H1 (cell line): ENCODE measurements around the gene INHBC. TPM values are rescaled to one million over a fixed set of nuclear protein-coding genes. Genes with fewer than 3 reads are reported as not detected.

Source experiments
- BACH1 ChIP-seq: IDR thresholded peaks from 2 replicates; pipeline ENCODE4 v1.6.1; 2012; ENCODE audit warnings: low read length, improper control_type of control experiment
- BCL11A ChIP-seq, 2 experiments: IDR thresholded peaks; one replicate each; pipeline ENCODE4 v1.6.1; 2011; ENCODE audit warnings: low read depth in 2 of 2, low read length in 2 of 2, mild to moderate bottlenecking in 2 of 2
- CBX5 ChIP-seq: fragments of 300-800, 300-1000 bp; sonication (generic); IDR thresholded peaks from 2 replicates; pipeline ENCODE4 v1.7.1; 2016; ENCODE audit warnings: antibody characterized with exemption, low read length, low read depth
- CEBPB ChIP-seq: IDR thresholded peaks from 2 replicates; pipeline ENCODE4 v1.6.1; 2012; ENCODE audit warnings: low read depth, low read length
- CREB1 ChIP-seq: IDR thresholded peaks from 2 replicates; pipeline ENCODE4 v1.6.1; 2012; ENCODE audit warnings: inconsistent platforms
- CTCF ChIP-seq, 3 experiments: IDR thresholded peaks; 1 replicate in 2 of 3; 2 replicates in 1 of 3; pipeline versions ENCODE4 v1.5.1 to v1.6.1; 2011; ENCODE audit warnings: low read length in 3 of 3, mild to moderate bottlenecking in 3 of 3, inconsistent platforms in 2 of 3, low read depth in 1 of 3, moderate library complexity in 1 of 3; ENCODE audit not compliant: insufficient read depth in 1 of 3; ENCODE audit errors: control extremely low read depth in 1 of 3
- E2F6 ChIP-seq: IDR thresholded peaks from 2 replicates; pipeline ENCODE4 v1.6.1; 2012; ENCODE audit warnings: inconsistent platforms
- EP300 ChIP-seq, 2 experiments: IDR thresholded peaks; 1 replicate in 1 of 2; 2 replicates in 1 of 2; pipeline ENCODE4 v1.6.1; 2011 to 2012; ENCODE audit warnings: low read depth in 2 of 2, low read length in 2 of 2, mild to moderate bottlenecking in 2 of 2, borderline replicate concordance in 1 of 2, inconsistent platforms in 1 of 2, moderate library complexity in 1 of 2
- GABPA ChIP-seq: IDR thresholded peaks from 2 replicates; pipeline ENCODE4 v1.6.1; 2011; ENCODE audit warnings: mild to moderate bottlenecking, low read length, moderate library complexity, borderline replicate concordance; ENCODE audit not compliant: insufficient read depth
- GTF2F1 ChIP-seq: IDR thresholded peaks from 2 replicates; pipeline ENCODE4 v1.6.1; 2012; ENCODE audit warnings: low read depth, low read length, improper control_type of control experiment, borderline replicate concordance
- HDAC2 ChIP-seq, 2 experiments: fragments of 300-600 bp in 1 of 2; sonication (generic) in 1 of 2; IDR thresholded peaks; 2 replicates each; pipeline ENCODE4 v1.6.1; 2011 to 2012; ENCODE audit warnings: low read depth in 2 of 2, low read length in 2 of 2, mild to moderate bottlenecking in 2 of 2, moderate library complexity in 2 of 2, borderline replicate concordance in 1 of 2, inconsistent platforms in 1 of 2
- HDAC6 ChIP-seq: IDR thresholded peaks from one replicate; pipeline ENCODE4 v1.7.1; 2012; ENCODE audit warnings: low read depth, mild to moderate bottlenecking, inconsistent platforms, low read length, moderate library complexity
- JUND ChIP-seq: IDR thresholded peaks from 2 replicates; pipeline ENCODE4 v1.6.1; 2011; ENCODE audit warnings: mild to moderate bottlenecking, improper control_type of control experiment, low read length
- NANOG ChIP-seq: IDR thresholded peaks from 2 replicates; pipeline ENCODE4 v1.6.1; 2011; ENCODE audit warnings: low read length, low read depth, mild to moderate bottlenecking, inconsistent platforms; ENCODE audit not compliant: insufficient read depth, poor library complexity, severe bottlenecking
- RXRA ChIP-seq: IDR thresholded peaks from 2 replicates; pipeline ENCODE4 v1.6.1; 2011; ENCODE audit warnings: low read depth, mild to moderate bottlenecking, low read length, moderate library complexity; ENCODE audit not compliant: insufficient read depth
- SIN3A ChIP-seq, 2 experiments: IDR thresholded peaks in 1 of 2; conservative IDR thresholded peaks in 1 of 2; 2 replicates each; pipeline ENCODE4 v1.6.1; 2011 to 2012; ENCODE audit warnings: low read length in 2 of 2, improper control_type of control experiment in 1 of 2, low read depth in 1 of 2, mild to moderate bottlenecking in 1 of 2
- SP4 ChIP-seq: IDR thresholded peaks from 2 replicates; pipeline ENCODE4 v1.6.1; 2012; ENCODE audit warnings: low read length, inconsistent platforms
- SRF ChIP-seq: IDR thresholded peaks from 2 replicates; pipeline ENCODE4 v1.6.1; 2011; ENCODE audit warnings: mild to moderate bottlenecking, low read depth, low read length, moderate library complexity
- SUZ12 ChIP-seq: fragments of 200-600 bp; sonication (generic); IDR thresholded peaks from 2 replicates; pipeline ENCODE4 v1.6.1; 2012; ENCODE audit warnings: mild to moderate bottlenecking, inconsistent platforms, low read length, moderate library complexity, mixed read lengths
- ZNF274 ChIP-seq: IDR thresholded peaks from 2 replicates; pipeline ENCODE4 v1.7.0; 2012; ENCODE audit warnings: low read length, borderline replicate concordance; ENCODE audit errors: extremely low read depth
- polyA plus RNA-seq, 7 experiments: library from polyadenylated mRNA; depleted of rRNA in 3 of 7; stranded (reverse) in 5 of 7; unstranded in 2 of 7; fragments of >200 nt in 5 of 7; fragments of 200-250 nt in 2 of 7; gene quantifications; 1 replicate in 5 of 7; 2 replicates in 1 of 7; 4 replicates in 1 of 7; pipeline versions ENCODE4 v1.2.1 to v1.2.3, GENCODE V29; 2011 to 2013; ENCODE audit warnings: missing spikeins in 2 of 7, mixed read lengths in 2 of 7
- total RNA-seq: library from RNA; stranded (reverse); fragmentation: NEBNext Ultra II Directional; extraction: Animal tissue kit (Norgen Biotek cat#: 25700); gene quantifications from 2 replicates; pipeline ENCODE4 v1.2.1, GENCODE V29; 2021

The INHBC gene
- total and polyA plus RNA-seq, 2 of the 8 experiments (the other 6 are each of a cell fraction or from before 2014, with no cell fraction given) = 0.15 TPM; not detected in 1

DNA sequence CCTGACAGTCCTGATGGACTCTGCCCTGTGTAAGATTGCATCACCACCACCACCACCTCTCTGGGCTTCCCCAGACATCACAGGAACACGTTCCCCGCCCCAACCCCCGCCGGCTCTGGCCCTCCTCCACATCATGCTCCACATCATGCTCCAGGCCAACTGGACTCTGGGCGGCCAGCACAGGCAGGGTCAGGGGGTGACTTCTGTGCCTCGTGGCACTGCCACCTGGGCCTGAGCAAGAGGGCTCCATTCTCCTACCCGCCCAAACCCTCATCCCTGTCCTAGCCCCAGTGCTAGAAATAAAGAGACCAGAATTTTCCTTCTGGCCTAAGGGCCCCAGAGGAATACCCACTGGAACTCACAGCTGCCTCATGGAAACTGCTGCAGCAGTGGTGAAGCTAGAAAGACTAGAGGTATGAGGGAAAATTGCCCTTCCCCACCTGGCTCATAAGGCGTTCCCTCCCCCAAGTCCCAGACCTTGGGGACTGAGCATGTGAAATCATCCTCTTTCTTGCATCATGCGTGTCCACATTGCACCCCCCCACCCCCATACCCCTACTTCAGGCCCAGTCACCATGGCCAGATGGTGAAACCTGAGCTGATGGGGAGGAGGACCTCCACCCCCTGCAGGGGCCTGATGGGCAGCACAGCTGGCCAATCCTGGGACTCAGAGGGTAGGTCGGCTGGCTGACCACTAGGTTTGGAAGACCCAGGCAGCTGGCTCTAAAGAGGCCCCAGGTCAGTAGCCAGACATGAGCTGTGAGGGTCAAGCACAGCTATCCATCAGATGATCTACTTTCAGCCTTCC lies 20.2 kb downstream of the INHBC start, which contains the start of gene INHBE (continued):
- TF ChIP-seq GABPA = no peak
- no peak for TF ChIP-seq SRF
- TF ChIP-seq HDAC2 (IDR thresholded peaks at IDR 0.05; ENCODE audit: borderline replicate concordance in 1 of 2, low read depth in 2 of 2, low read length in 2 of 2) = no peak; a peak in 1 of 4 replicates
- no peak for TF ChIP-seq GTF2F1
- no peak for TF ChIP-seq RXRA
- TF ChIP-seq SUZ12 = no peak
- TF ChIP-seq HDAC6 = no peak
- no peak for TF ChIP-seq CTCF (IDR thresholded peaks at IDR 0.05; ENCODE audit: control extremely low read depth in 1 of 3, insufficient read depth in 1 of 3, low read depth in 1 of 3, low read length in 3 of 3)
- no peak for TF ChIP-seq CBX5
- peak; percentile 45; the same call in 1 of the 2 replicates for TF ChIP-seq CREB1
- TF ChIP-seq BACH1 = no peak
- peak; percentile 86 for TF ChIP-seq SP4
- peak; percentile 98 for TF ChIP-seq CEBPB
- no peak for TF ChIP-seq NANOG
- TF ChIP-seq EP300 (IDR thresholded peaks at IDR 0.05; ENCODE audit: borderline replicate concordance in 1 of 2, low read depth in 2 of 2, low read length in 2 of 2) = peak in 1 of 2 experiments; percentile 82; a peak in 1 of 3 replicates
- TF ChIP-seq JUND = peak; percentile 79
- no peak for TF ChIP-seq ZNF274
- peak; percentile 30; the same call in 1 of the 2 replicates for TF ChIP-seq E2F6
- no peak for TF ChIP-seq BCL11A (IDR thresholded peaks at IDR 0.05; ENCODE audit: low read depth in 2 of 2, low read length in 2 of 2)
- TF ChIP-seq SIN3A (conservative IDR thresholded peaks at IDR 0.05 in 1 of 2, IDR thresholded peaks at IDR 0.05 in 1 of 2; ENCODE audit: low read depth in 1 of 2, low read length in 2 of 2) = peak in 1 of 2 experiments; percentile 58; a peak in 1 of 4 replicates
